Esophagus squamous epithelium (tissue), 5 donors: ENCODE data around the gene TNFSF10. TPM values are rescaled to one million over a fixed set of nuclear protein-coding genes. Genes with fewer than 3 reads are reported as not detected.

Source experiments
- DNase-seq: peaks from one replicate; lab custom pipeline; 2025; lab: John Stamatoyannopoulos, UW
- H3K27ac ChIP-seq, 4 donors: fragments of 200-600 bp; sonication (generic); one replicate each; pipeline ENCODE4 v1.5.1; 2016 to 2019; ENCODE audit warnings: mild to moderate bottlenecking in 1 of 4
- H3K27me3 ChIP-seq, 4 donors: fragments of 200-600 bp; sonication (generic); 1 replicate in 3 of 4; 2 replicates in 1 of 4; pipeline versions ENCODE4 v1.5.1 to v1.6.0; 2017 to 2021; ENCODE audit warnings: antibody characterized with exemption in 1 of 4
- H3K36me3 ChIP-seq, 3 donors: fragments of 200-600 bp; sonication (generic); one replicate each; pipeline ENCODE4 v1.5.1; 2016 to 2019
- H3K4me1 ChIP-seq, 3 donors: fragments of 200-600 bp; sonication (generic); one replicate each; pipeline ENCODE4 v1.5.1; 2017 to 2019
- H3K4me3 ChIP-seq, 4 donors: fragments of 200-600 bp; sonication (generic); 1 replicate in 3 of 4; 2 replicates in 1 of 4; pipeline ENCODE4 v1.5.1; 2016 to 2019; ENCODE audit warnings: mild to moderate bottlenecking in 2 of 4, moderate library complexity in 1 of 4
- H3K9me3 ChIP-seq, 3 donors: fragments of 200-600 bp; sonication (generic); one replicate each; pipeline ENCODE4 v1.5.1; 2016 to 2019
- POLR2A ChIP-seq, 4 donors: fragments of 450-650 bp; IDR thresholded peaks; one replicate each; pipeline ENCODE4 v1.6.1; 2017; ENCODE audit warnings: antibody characterized with exemption in 4 of 4, mild to moderate bottlenecking in 4 of 4, moderate library complexity in 3 of 4
- WGBS, 2 donors: methylation state at CpG; one replicate each; pipeline ENCODE4 v1.1.5; 2018; 5-methylcytosine and 5-hydroxymethylcytosine counted together
- intact Hi-C: fragments of 100-400 bp; cut with DNase I; formaldehyde crosslinking; loops from one replicate; pipeline ENCODE4 v1.15.0; 2022
- total RNA-seq, 4 donors: library from RNA; depleted of rRNA; stranded (reverse); fragments of >200 nt; gene quantifications; one replicate each; pipeline ENCODE4 v1.1.0, GENCODE V29; 2016
- TF ChIP-seq, protein P1 (sequence below), 6 experiments: fragments of 450-650 bp in 4 of 6; fragments of 200-600 bp in 2 of 6; sonication (generic) in 2 of 6; IDR thresholded peaks; one replicate each; pipeline ENCODE4 v1.5.1; 2016 to 2019; ENCODE audit warnings: antibody characterized with exemption in 6 of 6, mild to moderate bottlenecking in 4 of 6, moderate library complexity in 4 of 6
- donor health status: DM: yes; HTN: yes; CAD: no.

The TNFSF10 gene
- total RNA-seq, 4 donors from 2014 or later, result 61.7 to 128 (median 83.8) TPM

DNA sequence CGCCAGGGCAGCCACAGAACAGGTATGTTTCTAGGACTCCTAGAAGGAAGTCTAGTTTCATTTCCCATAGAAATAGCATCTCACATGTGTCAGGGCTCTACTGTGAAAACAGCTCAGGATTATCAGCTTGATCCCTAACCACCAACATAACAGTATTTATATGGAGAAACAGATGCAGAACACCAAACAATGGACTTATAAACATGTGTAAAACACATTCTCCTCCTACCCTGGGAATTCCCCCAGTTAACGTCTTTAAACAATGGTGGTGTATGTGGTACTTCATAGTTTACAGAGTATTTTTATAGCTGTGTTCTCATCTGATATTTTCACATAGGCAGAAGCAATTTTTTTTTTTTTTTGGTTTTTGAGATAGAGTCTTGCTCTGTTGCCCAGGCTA is 9.7 kb downstream of the TNFSF10 start:
- WGBS, 2 donors, result 28 to 36% methylated on average over 1 to 2 of the region's 2 CpGs
- Histone ChIP-seq H3K27me3 (no peaks in the 10 kb centered on the region), H3K36me3 (peaks cover 7 to 66% (median 16%) of the 10 kb centered on the region in 3 donors), H3K4me3 (no peak overlapping the region), H3K4me1 (peaks cover 35 to 70% (median 58%) of the 10 kb centered on the region in 3 donors), H3K9me3 (no peaks in the 10 kb centered on the region), H3K27ac (peak overlapping the region; percentile 9 to 62 (median 56))
- no peak for DNase-seq
- TF ChIP-seq, protein P1, sequence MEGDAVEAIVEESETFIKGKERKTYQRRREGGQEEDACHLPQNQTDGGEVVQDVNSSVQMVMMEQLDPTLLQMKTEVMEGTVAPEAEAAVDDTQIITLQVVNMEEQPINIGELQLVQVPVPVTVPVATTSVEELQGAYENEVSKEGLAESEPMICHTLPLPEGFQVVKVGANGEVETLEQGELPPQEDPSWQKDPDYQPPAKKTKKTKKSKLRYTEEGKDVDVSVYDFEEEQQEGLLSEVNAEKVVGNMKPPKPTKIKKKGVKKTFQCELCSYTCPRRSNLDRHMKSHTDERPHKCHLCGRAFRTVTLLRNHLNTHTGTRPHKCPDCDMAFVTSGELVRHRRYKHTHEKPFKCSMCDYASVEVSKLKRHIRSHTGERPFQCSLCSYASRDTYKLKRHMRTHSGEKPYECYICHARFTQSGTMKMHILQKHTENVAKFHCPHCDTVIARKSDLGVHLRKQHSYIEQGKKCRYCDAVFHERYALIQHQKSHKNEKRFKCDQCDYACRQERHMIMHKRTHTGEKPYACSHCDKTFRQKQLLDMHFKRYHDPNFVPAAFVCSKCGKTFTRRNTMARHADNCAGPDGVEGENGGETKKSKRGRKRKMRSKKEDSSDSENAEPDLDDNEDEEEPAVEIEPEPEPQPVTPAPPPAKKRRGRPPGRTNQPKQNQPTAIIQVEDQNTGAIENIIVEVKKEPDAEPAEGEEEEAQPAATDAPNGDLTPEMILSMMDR (IDR thresholded peaks at IDR 0.05), result no peak
- no peak for TF ChIP-seq POLR2A (IDR thresholded peaks at IDR 0.05)
- intact Hi-C loops, result no loop called here

DNA sequence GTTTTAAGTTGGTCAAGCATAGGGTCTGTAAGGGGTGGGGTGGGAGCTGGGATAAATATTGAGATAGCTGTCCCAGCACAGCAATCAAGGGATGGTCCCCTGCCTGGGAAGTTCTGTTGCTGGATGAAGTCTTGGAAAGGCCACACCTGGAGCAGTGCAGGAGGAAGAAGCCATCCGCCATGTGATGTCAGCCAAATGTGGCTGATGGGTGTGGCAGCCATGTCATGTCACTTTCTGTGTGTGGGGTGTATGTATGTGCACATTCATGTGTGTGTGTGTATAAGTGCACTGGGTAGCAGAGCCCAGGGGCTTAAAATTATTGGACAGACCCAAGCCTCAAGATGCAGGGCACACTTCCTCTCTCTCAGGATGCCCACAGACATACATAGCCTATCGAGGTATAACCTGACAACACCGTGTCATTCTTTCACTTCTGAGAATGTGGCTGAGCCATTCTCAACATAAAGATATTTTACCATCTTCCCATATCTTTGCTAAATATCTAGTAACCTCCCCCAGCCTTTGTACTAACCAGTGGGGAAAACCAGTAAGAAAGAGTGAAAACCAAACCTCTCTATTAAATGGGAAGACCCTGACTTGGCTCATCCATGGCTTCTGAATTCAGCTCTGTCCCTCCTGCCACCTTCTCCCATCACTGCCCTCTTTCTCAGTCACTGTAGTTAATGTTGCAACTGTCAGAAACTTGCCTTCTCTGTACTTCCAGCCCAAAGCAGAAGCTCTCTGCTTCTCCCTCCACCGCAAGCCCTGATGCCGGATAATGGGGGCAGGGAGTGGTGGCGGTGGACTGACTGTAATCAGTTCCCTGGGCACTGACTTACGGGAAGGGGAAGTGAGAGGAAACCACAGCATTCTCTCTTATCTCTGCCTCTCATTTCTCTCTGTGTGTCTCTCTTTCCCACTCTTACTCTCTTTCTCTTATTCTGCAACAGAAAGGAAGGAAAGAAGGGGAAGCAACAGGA is 11.2 kb downstream of the TNFSF10 start:
- peaks cover 9 to 81% (median 16%) of the 10 kb centered on the region in 3 donors for H3K36me3 ChIP-seq

DNA sequence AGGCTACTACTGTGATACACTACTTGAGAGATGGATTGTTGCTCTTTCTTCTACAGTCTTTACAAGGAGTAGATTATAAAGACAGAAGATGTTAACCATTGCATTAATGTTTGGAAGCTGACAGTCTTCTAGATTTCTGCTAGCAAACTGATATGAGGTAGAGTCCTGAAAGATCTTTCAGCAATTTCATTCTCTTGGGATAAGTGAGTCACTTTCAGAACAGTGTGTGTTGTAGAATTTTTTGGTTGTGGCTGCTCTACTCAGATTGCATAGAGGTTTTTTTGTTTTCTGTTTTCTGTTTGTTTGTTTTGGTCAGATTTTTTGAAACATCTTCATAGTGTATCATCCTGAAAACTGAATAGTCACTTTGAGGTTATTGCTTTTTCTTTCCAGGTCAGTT is 17.1 kb downstream of the TNFSF10 start:
- Histone ChIP-seq H3K4me3 (no peak overlapping the region), H3K4me1 (no peaks in the 10 kb centered on the region), H3K27me3 (no peaks in the 10 kb centered on the region), H3K9me3 (peaks cover 0 to 3% (median 0%) of the 10 kb centered on the region in 3 donors), H3K36me3 (peaks cover 3 to 71% (median 17%) of the 10 kb centered on the region in 3 donors), H3K27ac (no peak overlapping the region)
- intact Hi-C loops, result no loop called here
- no peak for DNase-seq
- no peak for TF ChIP-seq POLR2A (IDR thresholded peaks at IDR 0.05)
- TF ChIP-seq, protein P1 (IDR thresholded peaks at IDR 0.05), result no peak

More for the DNA sequence above, 11.2 kb downstream of the TNFSF10 start:
- intact Hi-C loops, result no loop called here
- peaks cover 20 to 56% (median 44%) of the 10 kb centered on the region in 3 donors for H3K4me1 ChIP-seq
- H3K4me3 ChIP-seq, result no peak overlapping the region
- no peaks in the 10 kb centered on the region for H3K27me3 ChIP-seq
- TF ChIP-seq, protein P1 (IDR thresholded peaks at IDR 0.05), result no peak
- TF ChIP-seq POLR2A (IDR thresholded peaks at IDR 0.05), result no peak
- H3K9me3 ChIP-seq, result no peaks in the 10 kb centered on the region
- DNase-seq, result peak; percentile 3
- peak overlapping the region; percentile 45 to 62 (median 55) for H3K27ac ChIP-seq
- WGBS, 2 donors, result 64 to 76% methylated on average over 7 of the region's 7 CpGs

DNA sequence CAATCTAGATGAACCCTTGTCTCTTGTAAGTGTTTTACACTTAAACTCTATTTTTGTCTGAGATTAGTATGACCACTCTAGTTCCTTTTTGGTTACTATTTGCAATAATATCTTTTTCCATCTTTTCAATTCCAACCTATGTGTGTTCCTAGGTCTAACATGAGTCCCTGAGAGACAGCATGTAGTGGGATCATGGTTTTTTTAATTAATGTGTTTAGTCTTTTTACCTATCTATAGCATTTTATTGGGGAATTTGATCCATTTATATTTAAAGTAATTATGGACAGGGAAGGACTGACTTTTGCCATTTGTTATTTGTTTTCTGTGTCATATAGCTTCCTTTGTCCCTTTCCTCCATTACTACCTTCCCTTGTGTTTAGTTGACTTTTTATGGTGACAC is 21.7 kb downstream of the TNFSF10 start:
- intact Hi-C loops, result no loop called here

More for the DNA sequence above, 21.7 kb downstream of the TNFSF10 start:
- H3K4me1 ChIP-seq, result no peaks in the 10 kb centered on the region
- no peak overlapping the region for H3K27ac ChIP-seq
- peaks cover 0 to 3% (median 0%) of the 10 kb centered on the region in 3 donors for H3K9me3 ChIP-seq
- no peaks in the 10 kb centered on the region for H3K27me3 ChIP-seq
- peaks cover 0 to 25% (median 10%) of the 10 kb centered on the region in 3 donors for H3K36me3 ChIP-seq
- no peak for DNase-seq
- TF ChIP-seq, protein P1 (IDR thresholded peaks at IDR 0.05), result no peak
- TF ChIP-seq POLR2A (IDR thresholded peaks at IDR 0.05), result no peak
- H3K4me3 ChIP-seq, result no peak overlapping the region
